Transverse colon (tissue), 4 donors: ENCODE measurements around the gene SMARCC1. TPM values are rescaled to one million over a fixed set of nuclear protein-coding genes. Genes with fewer than 3 reads are reported as not detected.

Source experiments
- DNase-seq: peaks from one replicate; pipeline ENCODE4 v3.0.0-alpha.2; 2019
- H3K27ac ChIP-seq, 4 donors: fragments of 200-600 bp; sonication (generic); 2 replicates each; pipeline ENCODE4 v1.5.1; 2016 to 2018; ENCODE audit warnings: inconsistent platforms in 4 of 4
- H3K27me3 ChIP-seq: fragments of 200-600 bp; sonication (generic); 2 replicates; pipeline ENCODE4 v1.5.1; 2017; ENCODE audit warnings: inconsistent platforms
- H3K36me3 ChIP-seq, 4 donors: fragments of 200-600 bp; sonication (generic); 2 replicates each; pipeline ENCODE4 v1.5.1; 2017 to 2019; ENCODE audit warnings: inconsistent platforms in 4 of 4
- H3K4me1 ChIP-seq, 4 donors: fragments of 200-600 bp; sonication (generic); 2 replicates each; pipeline ENCODE4 v1.5.1; 2017 to 2020; ENCODE audit warnings: inconsistent platforms in 4 of 4
- H3K4me3 ChIP-seq, 4 donors: fragments of 200-600 bp; sonication (generic); 1 replicate in 1 of 4; 2 replicates in 3 of 4; pipeline versions ENCODE4 v1.5.1 to v1.6.1; 2017 to 2019; ENCODE audit warnings: inconsistent platforms in 4 of 4
- H3K9me3 ChIP-seq, 2 donors: fragments of 200-600 bp; sonication (generic); 2 replicates each; pipeline ENCODE4 v1.5.1; 2017 to 2019; ENCODE audit warnings: inconsistent platforms in 2 of 2
- CTCF ChIP-seq, 5 experiments: fragments of 200-600 bp in 3 of 5; fragments of 450-650 bp in 2 of 5; sonication (generic) in 3 of 5; IDR thresholded peaks; 1 replicate in 2 of 5; 2 replicates in 3 of 5; pipeline ENCODE4 v1.5.1; 2016 to 2017; ENCODE audit warnings: antibody characterized with exemption in 5 of 5, inconsistent platforms in 3 of 5, mild to moderate bottlenecking in 2 of 5, moderate library complexity in 1 of 5
- EP300 ChIP-seq: sonication (generic); formaldehyde crosslinking; IDR thresholded peaks from one replicate; pipeline ENCODE4 v1.6.1; 2017; ENCODE audit warnings: antibody characterized with exemption, low read depth
- POLR2A ChIP-seq: fragments of 450-650 bp; IDR thresholded peaks from one replicate; pipeline ENCODE4 v1.6.1; 2016; ENCODE audit warnings: antibody characterized with exemption, mild to moderate bottlenecking, moderate library complexity
- POLR2AphosphoS5 ChIP-seq, 3 donors: sonication (generic); formaldehyde crosslinking; IDR thresholded peaks; one replicate each; pipeline ENCODE4 v1.6.1; 2016; ENCODE audit warnings: antibody characterized with exemption in 3 of 3
- WGBS, 2 donors: methylation state at CpG; one replicate each; pipeline ENCODE4 v1.1.5; 2018; ENCODE audit warnings: low coverage in 1 of 2; 5-methylcytosine and 5-hydroxymethylcytosine counted together
- in situ Hi-C, 4 donors: fragments of 200-750 bp; cut with MboI; loops; one replicate each; pipeline versions ENCODE4 v1.15.0 to v1.15.1; 2017; ENCODE audit warnings: low sequenced_read_pairs in 3 of 4, low pct_ligation_motif_present in 1 of 4, low pct_unique_long_range_greater_than_20kb in 1 of 4
- intact Hi-C: fragments of 100-400 bp; cut with DNase I; formaldehyde crosslinking; loops from one replicate; pipeline ENCODE4 v1.15.1; 2023; ENCODE audit warnings: low total_unique reads
- total RNA-seq, 4 donors: library from RNA; depleted of rRNA; stranded (reverse); fragments of >200 nt; gene quantifications; one replicate each; pipeline ENCODE4 v1.1.0, GENCODE V29; 2016

Gene SMARCC1
- total RNA-seq, 4 donors from 2014 or later, result 21.3 to 70.8 (median 45.0) TPM

- peak overlapping the region in 2 of 4 donors; percentile 22 to 50 for H3K27ac ChIP-seq
- no peak overlapping the region for H3K4me3 ChIP-seq
- no peaks in the 10 kb centered on the region for H3K9me3 ChIP-seq
- in situ Hi-C loops, result no loop called here
- H3K36me3 ChIP-seq, result peaks cover 0 to 4% (median 0%) of the 10 kb centered on the region in 4 donors
- no peak for TF ChIP-seq CTCF (IDR thresholded peaks at IDR 0.05)
- peak in 1 of 3 donors; percentile 45 for TF ChIP-seq POLR2AphosphoS5 (IDR thresholded peaks at IDR 0.05)
- TF ChIP-seq POLR2A, result no peak
- no peak for TF ChIP-seq EP300
- H3K4me1 ChIP-seq, result peaks cover 0 to 7% (median 3%) of the 10 kb centered on the region in 4 donors
- H3K27me3 ChIP-seq, result no peaks in the 10 kb centered on the region
- DNase-seq, result no peak
- intact Hi-C loops, result no loop called here
- WGBS, 2 donors, result 62 to 77% methylated on average over 2 of the region's 2 CpGs
Measured at GRCh38 chr3:47647550-47647949, 134.1 kb downstream of the SMARCC1 start.

- Histone ChIP-seq H3K4me1 (peaks cover 0 to 7% (median 3%) of the 10 kb centered on the region in 4 donors), H3K36me3 (peaks cover 0 to 4% (median 2%) of the 10 kb centered on the region in 4 donors), H3K4me3 (no peak overlapping the region), H3K27ac (no peak overlapping the region), H3K27me3 (no peaks in the 10 kb centered on the region), H3K9me3 (no peaks in the 10 kb centered on the region)
- intact Hi-C loops, result no loop called here
- no peak for DNase-seq
- in situ Hi-C loops, result no loop called here
- TF ChIP-seq POLR2AphosphoS5 (IDR thresholded peaks at IDR 0.05), result peak in 1 of 3 donors; percentile 56
- TF ChIP-seq EP300, result no peak
- TF ChIP-seq POLR2A, result no peak
- no peak for TF ChIP-seq CTCF (IDR thresholded peaks at IDR 0.05)
- WGBS, 2 donors, result 56 to 61% methylated on average over 4 of the region's 4 CpGs
Measured at GRCh38 chr3:47646362-47646761, 135.3 kb downstream of the SMARCC1 start.

DNA sequence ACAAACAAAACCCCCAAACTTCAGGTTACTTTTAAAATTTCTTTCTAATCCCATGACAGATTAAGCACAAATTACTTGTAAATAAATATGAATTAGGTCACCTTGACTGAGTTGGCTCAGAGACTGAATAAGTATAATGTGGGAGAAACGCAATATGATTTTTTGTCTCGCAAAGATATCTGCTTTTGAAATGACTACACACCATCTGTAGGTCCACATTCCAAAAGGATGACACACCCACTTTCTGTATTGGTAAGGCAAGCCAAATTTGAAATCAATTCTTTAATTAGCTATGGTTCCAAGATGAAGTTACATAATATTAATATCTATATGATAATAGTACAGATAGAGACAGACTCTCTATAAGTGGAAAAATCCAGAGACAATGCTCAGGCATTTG, 136.1 kb downstream of the SMARCC1 start:
- Histone ChIP-seq H3K4me3 (no peak overlapping the region), H3K4me1 (peaks cover 0 to 7% (median 3%) of the 10 kb centered on the region in 4 donors), H3K27ac (no peak overlapping the region), H3K36me3 (peaks cover 0 to 4% (median 2%) of the 10 kb centered on the region in 4 donors), H3K27me3 (no peaks in the 10 kb centered on the region), H3K9me3 (no peaks in the 10 kb centered on the region)
- in situ Hi-C loops (no loop called here), intact Hi-C loops (no loop called here)
- no peak for DNase-seq
- 93 to 94% methylated on average over 2 of the region's 2 CpGs for WGBS, 2 donors
- TF ChIP-seq POLR2AphosphoS5 (IDR thresholded peaks at IDR 0.05), result no peak
- no peak for TF ChIP-seq EP300
- no peak for TF ChIP-seq CTCF (IDR thresholded peaks at IDR 0.05)
- no peak for TF ChIP-seq POLR2A

GRCh38 chr3:47643092-47643491, 138.6 kb downstream of the SMARCC1 start:
- peaks cover 0 to 7% (median 2%) of the 10 kb centered on the region in 4 donors for H3K4me1 ChIP-seq
- intact Hi-C loops, result no loop called here
- WGBS, 2 donors, result 90 to 97% methylated on average over 5 to 6 of the region's 6 CpGs
- no peaks in the 10 kb centered on the region for H3K27me3 ChIP-seq
- no peak overlapping the region for H3K27ac ChIP-seq
- H3K4me3 ChIP-seq, result no peak overlapping the region
- in situ Hi-C loops, result no loop called here
- H3K9me3 ChIP-seq, result no peaks in the 10 kb centered on the region
- no peak for DNase-seq
- peaks cover 0 to 5% (median 2%) of the 10 kb centered on the region in 4 donors for H3K36me3 ChIP-seq
- no peak for TF ChIP-seq POLR2AphosphoS5 (IDR thresholded peaks at IDR 0.05)
- TF ChIP-seq EP300, result no peak
- TF ChIP-seq POLR2A, result no peak
- no peak for TF ChIP-seq CTCF (IDR thresholded peaks at IDR 0.05)
